SK-N-SH (cell line): Measurements from ENCODE around the gene STK4. TPM values are rescaled to one million over a fixed set of nuclear protein-coding genes. Genes with fewer than 3 reads are reported as not detected.

ENCODE experiments used
- CTCF ChIA-PET: fragments of 300-600, 350-600 bp; formaldehyde crosslinking; extraction: SDS; loops from one replicate; lab custom pipeline; 2021; lab: Yijun Ruan, JAX
- POLR2A ChIA-PET: fragments of 350-600 bp; sonication (Branson Sonifier 250); formaldehyde crosslinking; extraction: SDS; loops from one replicate; lab custom pipeline; 2020; ENCODE audit warnings: antibody characterized with exemption, inconsistent platforms; lab: Yijun Ruan, JAX
- DNase-seq: peaks from one replicate; pipeline ENCODE4 v3.0.0; 2012
- H2AFZ ChIP-seq: fragments of 200-600 bp; sonication (generic); 2 replicates; pipeline ENCODE4 v1.8.1; 2016; ENCODE audit warnings: antibody characterized with exemption, mild to moderate bottlenecking, low read depth
- H3F3A ChIP-seq: fragments of 200-600 bp; sonication (generic); replicated peaks from 2 replicates; pipeline ENCODE3; 2016; ENCODE audit warnings: antibody characterized with exemption, mild to moderate bottlenecking; ENCODE audit not compliant: insufficient read depth
- H3K27ac ChIP-seq, 2 experiments: fragments of 200-500 bp in 1 of 2; fragments of 200-600 bp in 1 of 2; sonication (Bioruptor generic) in 1 of 2; sonication (generic), shearing (Covaris generic) in 1 of 2; 2 replicates each; pipeline versions ENCODE4 v1.5.1 to v1.6.1; 2014 to 2016; ENCODE audit warnings: low read depth in 2 of 2, inconsistent platforms in 1 of 2, low read length in 1 of 2, mild to moderate bottlenecking in 1 of 2, mixed read lengths in 1 of 2
- H3K27me3 ChIP-seq: fragments of 200-600 bp; sonication (generic), shearing (Covaris generic); 2 replicates; pipeline ENCODE4 v1.6.1; 2016; ENCODE audit warnings: mixed run types; ENCODE audit not compliant: insufficient read depth
- H3K36me3 ChIP-seq, 2 experiments: fragments of 200-500 bp in 1 of 2; fragments of 200-600 bp in 1 of 2; sonication (Bioruptor generic) in 1 of 2; sonication (generic) in 1 of 2; replicated peaks in 1 of 2; 2 replicates each; pipeline versions ENCODE3 to v1.5.1; 2014 to 2016; ENCODE audit warnings: low read length in 1 of 2, mild to moderate bottlenecking in 1 of 2; ENCODE audit not compliant: insufficient read depth in 2 of 2, control insufficient read depth in 1 of 2
- H3K4me1 ChIP-seq, 2 experiments: fragments of 200-500 bp in 1 of 2; fragments of 200-600 bp in 1 of 2; sonication (Bioruptor generic) in 1 of 2; sonication (generic), shearing (Covaris generic) in 1 of 2; 2 replicates each; pipeline versions ENCODE4 v1.5.1 to v1.6.1; 2014 to 2016; ENCODE audit warnings: low read depth in 1 of 2, low read length in 1 of 2, mixed run types in 1 of 2; ENCODE audit not compliant: insufficient read depth in 2 of 2, control insufficient read depth in 1 of 2
- H3K4me2 ChIP-seq: fragments of 200-600 bp; sonication (generic), shearing (Covaris generic); 2 replicates; pipeline ENCODE4 v1.6.1; 2017; ENCODE audit warnings: mixed run types
- H3K4me3 ChIP-seq, 2 experiments: fragments of 200-500 bp in 1 of 2; fragments of 200-600 bp in 1 of 2; sonication (Bioruptor generic) in 1 of 2; sonication (generic), shearing (Covaris generic) in 1 of 2; 2 replicates each; pipeline versions ENCODE4 v1.5.1 to v1.8.1; 2014 to 2016; ENCODE audit warnings: low read depth in 2 of 2, inconsistent platforms in 1 of 2, low read length in 1 of 2, mild to moderate bottlenecking in 1 of 2, mixed read lengths in 1 of 2, moderate library complexity in 1 of 2
- H3K79me2 ChIP-seq: fragments of 200-600 bp; sonication (generic); 2 replicates; pipeline ENCODE4 v1.8.1; 2017; ENCODE audit warnings: mild to moderate bottlenecking; ENCODE audit not compliant: insufficient read depth
- H3K9ac ChIP-seq: fragments of 200-600 bp; sonication (generic); 2 replicates; pipeline ENCODE4 v1.6.1; 2017; ENCODE audit warnings: mixed run types
- H3K9me2 ChIP-seq: fragments of 200-600 bp; sonication (generic); 2 replicates; pipeline ENCODE4 v1.6.1; 2017; ENCODE audit warnings: mixed run types
- H3K9me3 ChIP-seq: fragments of 200-600 bp; sonication (generic); 2 replicates; pipeline ENCODE4 v1.6.1; 2017; ENCODE audit warnings: mixed run types, mild to moderate bottlenecking, moderate library complexity
- H4K20me1 ChIP-seq: fragments of 200-600 bp; sonication (generic); 2 replicates; pipeline ENCODE4 v1.6.1; 2017; ENCODE audit warnings: mild to moderate bottlenecking, mixed run types; ENCODE audit not compliant: insufficient read depth
- ELF1 ChIP-seq: IDR thresholded peaks from 2 replicates; pipeline ENCODE4 v1.4.0; 2012
- FOXJ3 ChIP-seq: sonication (generic); formaldehyde crosslinking; IDR thresholded peaks from 2 replicates; pipeline ENCODE4 v1.5.1; 2020; ENCODE audit warnings: mild to moderate bottlenecking, missing genetic modification reagents
- FOXM1 ChIP-seq: IDR thresholded peaks from 2 replicates; pipeline ENCODE4 v1.4.0; 2012; ENCODE audit warnings: low read depth, mild to moderate bottlenecking
- JUND ChIP-seq: IDR thresholded peaks from 2 replicates; pipeline ENCODE4 v1.4.0; 2012
- MXI1 ChIP-seq: IDR thresholded peaks from 2 replicates; pipeline ENCODE4 v1.6.1; 2012; ENCODE audit warnings: mild to moderate bottlenecking, low read depth, low read length, improper control_type of control experiment
- NRF1 ChIP-seq: IDR thresholded peaks from 2 replicates; pipeline ENCODE4 v1.6.1; 2012; ENCODE audit warnings: low read depth, mild to moderate bottlenecking, low read length
- RAD21 ChIP-seq: IDR thresholded peaks from 2 replicates; pipeline ENCODE4 v1.6.1; 2012; ENCODE audit warnings: mild to moderate bottlenecking, low read length
- SMC3 ChIP-seq: IDR thresholded peaks from 2 replicates; pipeline ENCODE4 v1.6.1; 2012; ENCODE audit warnings: low read depth, low read length, improper control_type of control experiment
- TCF12 ChIP-seq: IDR thresholded peaks from 2 replicates; pipeline ENCODE4 v1.4.0; 2012
- TEAD4 ChIP-seq: IDR thresholded peaks from 2 replicates; pipeline ENCODE4 v1.4.0; 2012; ENCODE audit warnings: mild to moderate bottlenecking, borderline replicate concordance; ENCODE audit not compliant: insufficient read depth
- YY1 ChIP-seq: IDR thresholded peaks from 2 replicates; pipeline ENCODE4 v1.4.0; 2012; ENCODE audit warnings: low read depth, mild to moderate bottlenecking
- WGBS: methylation state at CpG from one replicate; pipeline ENCODE4 v1.1.6; 2017; ENCODE audit warnings: low lambda C conversion rate; 5-methylcytosine and 5-hydroxymethylcytosine counted together
- polyA plus RNA-seq, 3 experiments: library from polyadenylated mRNA; depleted of rRNA; stranded (reverse); fragments of >200 nt; gene quantifications; 2 replicates each; pipeline ENCODE4 v1.2.3, GENCODE V29; 2012
- TF ChIP-seq, protein P1 (sequence below): fragments of 150-350 bp; IDR thresholded peaks from 2 replicates; pipeline ENCODE4 v1.6.1; 2017; ENCODE audit warnings: antibody characterized with exemption, low read length, low read depth, borderline replicate concordance
- TF ChIP-seq, protein P2 (sequence below): IDR thresholded peaks from 2 replicates; pipeline ENCODE4 v1.4.0; 2012; ENCODE audit warnings: low read depth, borderline replicate concordance
- TF ChIP-seq, protein P3 (sequence below): fragments of 150-350 bp; IDR thresholded peaks from 2 replicates; pipeline ENCODE4 v1.6.1; 2016; ENCODE audit warnings: mild to moderate bottlenecking, low read depth, low read length

The STK4 gene
- polyA plus RNA-seq, 1 of the 3 experiments (the other 2 are of a cell fraction), result 11.4 TPM

DNA sequence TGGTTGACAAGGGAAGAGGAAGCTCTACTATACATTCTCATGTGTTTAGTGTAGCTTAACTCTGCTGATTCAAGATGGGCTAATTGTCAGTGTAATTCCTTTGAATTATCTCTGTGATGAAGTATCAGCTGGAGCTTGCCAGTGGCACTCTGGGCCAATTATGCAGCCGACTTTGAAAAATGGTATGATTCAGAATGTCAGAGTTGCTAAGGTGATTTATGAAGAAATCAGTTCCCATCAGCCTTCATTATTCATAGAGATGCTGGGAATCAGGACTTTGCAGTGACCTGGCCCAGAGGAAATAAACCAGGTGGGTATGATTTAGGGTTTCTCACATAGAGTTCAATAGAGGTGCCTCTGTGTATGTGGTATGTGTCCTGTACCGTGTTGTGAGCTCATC, 101.2 kb downstream of the STK4 start (continued):
- TF ChIP-seq, protein P1, sequence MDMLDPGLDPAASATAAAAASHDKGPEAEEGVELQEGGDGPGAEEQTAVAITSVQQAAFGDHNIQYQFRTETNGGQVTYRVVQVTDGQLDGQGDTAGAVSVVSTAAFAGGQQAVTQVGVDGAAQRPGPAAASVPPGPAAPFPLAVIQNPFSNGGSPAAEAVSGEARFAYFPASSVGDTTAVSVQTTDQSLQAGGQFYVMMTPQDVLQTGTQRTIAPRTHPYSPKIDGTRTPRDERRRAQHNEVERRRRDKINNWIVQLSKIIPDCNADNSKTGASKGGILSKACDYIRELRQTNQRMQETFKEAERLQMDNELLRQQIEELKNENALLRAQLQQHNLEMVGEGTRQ, result no peak
- no peak for TF ChIP-seq FOXM1
- TF ChIP-seq JUND, result peak; percentile 44; the same call in 1 of the 2 replicates
- no peak for TF ChIP-seq SMC3
- no peak for TF ChIP-seq RAD21
- TF ChIP-seq TEAD4, result peak; percentile 42; the same call in 1 of the 2 replicates
- TF ChIP-seq ELF1, result no peak
- no peak for TF ChIP-seq FOXJ3 (CRISPR knock-in tag)
- TF ChIP-seq, protein P2, sequence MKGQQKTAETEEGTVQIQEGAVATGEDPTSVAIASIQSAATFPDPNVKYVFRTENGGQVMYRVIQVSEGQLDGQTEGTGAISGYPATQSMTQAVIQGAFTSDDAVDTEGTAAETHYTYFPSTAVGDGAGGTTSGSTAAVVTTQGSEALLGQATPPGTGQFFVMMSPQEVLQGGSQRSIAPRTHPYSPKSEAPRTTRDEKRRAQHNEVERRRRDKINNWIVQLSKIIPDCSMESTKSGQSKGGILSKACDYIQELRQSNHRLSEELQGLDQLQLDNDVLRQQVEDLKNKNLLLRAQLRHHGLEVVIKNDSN, result no peak
- TF ChIP-seq, protein P3, sequence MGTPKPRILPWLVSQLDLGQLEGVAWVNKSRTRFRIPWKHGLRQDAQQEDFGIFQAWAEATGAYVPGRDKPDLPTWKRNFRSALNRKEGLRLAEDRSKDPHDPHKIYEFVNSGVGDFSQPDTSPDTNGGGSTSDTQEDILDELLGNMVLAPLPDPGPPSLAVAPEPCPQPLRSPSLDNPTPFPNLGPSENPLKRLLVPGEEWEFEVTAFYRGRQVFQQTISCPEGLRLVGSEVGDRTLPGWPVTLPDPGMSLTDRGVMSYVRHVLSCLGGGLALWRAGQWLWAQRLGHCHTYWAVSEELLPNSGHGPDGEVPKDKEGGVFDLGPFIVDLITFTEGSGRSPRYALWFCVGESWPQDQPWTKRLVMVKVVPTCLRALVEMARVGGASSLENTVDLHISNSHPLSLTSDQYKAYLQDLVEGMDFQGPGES, result no peak
- TF ChIP-seq MXI1, result no peak
- no peak for TF ChIP-seq YY1

DNA sequence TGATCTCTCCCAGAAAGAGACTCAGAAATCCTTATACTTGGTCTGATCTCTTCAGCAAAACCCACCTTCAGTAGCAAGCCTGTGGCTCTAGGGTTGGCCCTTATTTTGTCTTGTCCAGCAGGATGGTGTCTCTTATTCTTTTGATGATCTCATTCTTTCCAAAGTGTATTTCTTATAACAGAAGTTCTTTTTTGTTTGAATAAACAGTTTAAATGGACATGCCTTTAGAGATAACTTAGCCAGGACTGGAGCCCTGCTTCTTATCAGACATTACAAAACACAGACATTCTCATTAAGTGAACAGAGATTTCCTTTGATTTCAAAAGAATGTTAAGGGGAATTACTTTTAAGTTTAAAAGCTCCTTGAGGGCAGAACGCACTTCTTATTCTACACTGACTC, 102.9 kb downstream of the STK4 start:
- Histone ChIP-seq H3K9me2 (no peaks in the 10 kb centered on the region), H3K79me2 (peaks cover 17% of the 10 kb centered on the region; the same call in 1 of the 2 replicates), H3K27ac (no peak overlapping the region), H3K36me3 (peaks cover 0 to 4% of the 10 kb centered on the region in 2 experiments), H3K4me2 (no peak overlapping the region), H3K4me3 (no peak overlapping the region), H4K20me1 (no peaks in the 10 kb centered on the region), H3F3A (no peaks in the 10 kb centered on the region), H3K9me3 (no peaks in the 10 kb centered on the region), H2AFZ (no peak overlapping the region), H3K4me1 (no peaks in the 10 kb centered on the region; a peak in 2 of 4 replicates), H3K27me3 (no peaks in the 10 kb centered on the region), H3K9ac (no peak overlapping the region)
- TF ChIP-seq NRF1, result no peak
- TF ChIP-seq TCF12, result 0 out of 2 replicates have a peak, but pooled peaks have one; percentile 9
- ChIA-PET CTCF (interaction anchor here (1.1 to 2.4 kb wide), 2 partner anchors 26 kb away, joined by 5 to 15 read pairs; no protein-coding TSS in a partner anchor), POLR2A (no interaction called here)
- 100% methylated on average over 1 of the region's 1 CpG for WGBS
- DNase-seq, result no peak
